B cell (primary cell): ENCODE data around the gene LGALS7. TPM values are rescaled to one million over a fixed set of nuclear protein-coding genes. Genes with fewer than 3 reads are reported as not detected.

ENCODE experiments used
- ATAC-seq: fragments of 200-7000 bp; cut with Tn5 transposase; one replicate; pipeline ENCODE4 v1.10.0; 2021; ENCODE audit warnings: low read depth, mild to moderate bottlenecking, moderate number of reproducible peaks, moderate library complexity
- CTCF ChIA-PET: fragments of 350-600 bp; sonication (Branson Sonifier 250); formaldehyde crosslinking; loops from one replicate; lab custom pipeline; 2021; ENCODE audit warnings: antibody characterized with exemption, inconsistent platforms; lab: Charles Lee
- POLR2A ChIA-PET: fragments of 350-600 bp; sonication (Branson Sonifier 250); formaldehyde crosslinking; loops from one replicate; lab custom pipeline; 2021; ENCODE audit warnings: antibody characterized with exemption; lab: Charles Lee
- DNase-seq: peaks from one replicate; pipeline ENCODE4 v3.0.0; 2013
- H2AFZ ChIP-seq: 2 replicates; pipeline ENCODE4 v1.6.1; 2012; ENCODE audit warnings: mild to moderate bottlenecking, low read depth, low read length; ENCODE audit not compliant: insufficient read depth, poor library complexity, severe bottlenecking
- H3K27ac ChIP-seq, 2 donors: 1 replicate in 1 of 2; 2 replicates in 1 of 2; pipeline ENCODE4 v1.5.1; 2012 to 2013; ENCODE audit warnings: low read length in 2 of 2, mild to moderate bottlenecking in 2 of 2, moderate library complexity in 1 of 2
- H3K27me3 ChIP-seq, 4 experiments: fragments of 200-600 bp in 1 of 4; sonication (generic) in 1 of 4; replicated peaks in 1 of 4; 1 replicate in 2 of 4; 2 replicates in 2 of 4; pipeline versions ENCODE4 v1.6.1 to v1.7.0; 2013 to 2016; ENCODE audit warnings: low read length in 3 of 4, mild to moderate bottlenecking in 2 of 4, mixed read lengths in 1 of 4, moderate library complexity in 1 of 4; ENCODE audit not compliant: insufficient read depth in 4 of 4, control insufficient read depth in 3 of 4; ENCODE audit errors: control extremely low read depth in 1 of 4
- H3K36me3 ChIP-seq, 2 experiments: replicated peaks in 1 of 2; 1 replicate in 1 of 2; 2 replicates in 1 of 2; pipeline versions ENCODE4 v1.6.1 to v1.7.1; 2013; ENCODE audit warnings: low read length in 1 of 2; ENCODE audit not compliant: insufficient read depth in 2 of 2, control insufficient read depth in 1 of 2; ENCODE audit errors: control extremely low read depth in 1 of 2, extremely low read depth in 1 of 2
- H3K4me1 ChIP-seq, 2 donors: fragments of 200-600 bp in 1 of 2; sonication (generic) in 1 of 2; 1 replicate in 1 of 2; 2 replicates in 1 of 2; pipeline versions ENCODE4 v1.5.1 to v1.6.1; 2013 to 2017; ENCODE audit warnings: low read length in 2 of 2; ENCODE audit not compliant: control insufficient read depth in 2 of 2, insufficient read depth in 2 of 2
- H3K4me2 ChIP-seq: replicated peaks from 2 replicates; pipeline ENCODE3; 2012; ENCODE audit warnings: mild to moderate bottlenecking, low read depth, low read length; ENCODE audit not compliant: poor library complexity, severe bottlenecking
- H3K4me3 ChIP-seq, 5 experiments: fragments of 200-600 bp in 1 of 5; sonication (generic) in 1 of 5; 1 replicate in 3 of 5; 2 replicates in 2 of 5; pipeline versions ENCODE4 v1.5.1 to v1.7.0; 2011 to 2016; ENCODE audit warnings: low read length in 4 of 5, mild to moderate bottlenecking in 4 of 5, low read depth in 2 of 5, control low read depth in 1 of 5, moderate library complexity in 1 of 5; ENCODE audit not compliant: insufficient read depth in 1 of 5; ENCODE audit errors: control extremely low read depth in 1 of 5, extremely low read depth in 1 of 5
- H3K79me2 ChIP-seq: fragments of 200-600 bp; sonication (generic); one replicate; pipeline ENCODE4 v1.6.0; 2016; ENCODE audit warnings: low read length; ENCODE audit not compliant: control insufficient read depth, insufficient read depth
- H3K9ac ChIP-seq: fragments of 200-600 bp; sonication (generic); 2 replicates; pipeline ENCODE4 v1.6.1; 2017; ENCODE audit warnings: mild to moderate bottlenecking, low read length, moderate library complexity
- H3K9me3 ChIP-seq, 3 donors: one replicate each; pipeline versions ENCODE4 v1.6.1 to v1.7.1; 2013; ENCODE audit warnings: low read length in 2 of 3; ENCODE audit not compliant: control insufficient read depth in 2 of 3, insufficient read depth in 1 of 3; ENCODE audit errors: control extremely low read depth in 1 of 3
- H4K20me1 ChIP-seq: 2 replicates; pipeline ENCODE4 v1.6.0; 2012; ENCODE audit warnings: mild to moderate bottlenecking, low read length; ENCODE audit not compliant: insufficient read depth, control insufficient read depth, poor library complexity, severe bottlenecking
- H3K27ac Mint-ChIP-seq: one replicate; pipeline ENCODE4 v1.8.0; 2021; ENCODE audit warnings: mixed read lengths
- H3K27me3 Mint-ChIP-seq: one replicate; pipeline ENCODE4 v1.8.0; 2021; ENCODE audit warnings: mixed read lengths
- H3K4me1 Mint-ChIP-seq: one replicate; pipeline ENCODE4 v1.8.0; 2021; ENCODE audit warnings: mixed read lengths
- H3K4me3 Mint-ChIP-seq: one replicate; pipeline ENCODE4 v1.8.0; 2021; ENCODE audit warnings: mixed read lengths
- H3K9me3 Mint-ChIP-seq: one replicate; pipeline ENCODE4 v1.8.0; 2022; ENCODE audit warnings: mixed read lengths; ENCODE audit not compliant: insufficient read depth
- EZH2 ChIP-seq: IDR thresholded peaks from 2 replicates; pipeline ENCODE4 v1.6.1; 2012; ENCODE audit warnings: borderline replicate concordance, low read depth, mild to moderate bottlenecking, moderate library complexity, low read length; ENCODE audit not compliant: insufficient read depth, poor library complexity, severe bottlenecking
- WGBS: methylation state at CpG from one replicate; pipeline ENCODE4 v1.1.5; 2013; ENCODE audit warnings: missing lambda C conversion rate; ENCODE audit not compliant: insufficient coverage; 5-methylcytosine and 5-hydroxymethylcytosine counted together
- intact Hi-C: fragments of 100-400 bp; cut with micrococcal nuclease; formaldehyde crosslinking; loops from one replicate; pipeline ENCODE4 v1.10.0; 2022
- polyA plus RNA-seq: library from polyadenylated mRNA; depleted of rRNA; stranded (reverse); fragments of >200 nt; gene quantifications from 2 replicates; pipeline ENCODE4 v1.2.3, GENCODE V29; 2012
- total RNA-seq, 2 donors: library from RNA; stranded (reverse); fragments of 120-200 nt in 1 of 2; gene quantifications; 1 replicate in 1 of 2; 2 replicates in 1 of 2; pipeline versions ENCODE4 v1.2.3 to v1.2.4, GENCODE V29; 2013 to 2022
- TF ChIP-seq, protein P1 (sequence below): fragments of 200-600 bp; IDR thresholded peaks from one replicate; pipeline ENCODE4 v1.8.0; 2022; ENCODE audit warnings: antibody characterized with exemption, mild to moderate bottlenecking

The LGALS7 gene
- total and polyA plus RNA-seq, 2 donors (not counting 1 experiment from before 2014, with no cell fraction given), result not detected

- Histone ChIP-seq H3K4me3 (peak overlapping the region in 4 of 5 experiments; percentile 32 to 69 (median 58)), H3K79me2 (peaks cover 11% of the 10 kb centered on the region), H3K27ac (peak overlapping the region in 1 of 2 donors; percentile 46), H3K4me1 (peaks cover 29 to 47% of the 10 kb centered on the region in 2 donors), H3K4me2 (peak overlapping the region; percentile 97), H3K9ac (peak overlapping the region; percentile 68), H3K27me3 (no peaks in the 10 kb centered on the region), H2AFZ (peak overlapping the region; percentile 76), H3K36me3 (peaks cover 0 to under 1% of the 10 kb centered on the region in 2 experiments), H3K9me3 (peaks cover 0 to 8% (median 0%) of the 10 kb centered on the region in 3 donors), H4K20me1 (no peaks in the 10 kb centered on the region)
- ChIA-PET CTCF (interaction anchor here (2.0 kb wide), 1 partner anchor 33 kb away, joined by 8 read pairs; no protein-coding TSS in a partner anchor), POLR2A (interaction anchor here (0.6 to 1.6 kb wide), 3 partner anchors 33 to 117 kb away, joined by 3 to 5 read pairs (median 4); partner anchors contain the start of genes ECH1 and EIF3K)
- intact Hi-C loops, result loop anchor here (10.0 kb wide), 2 partner anchors 58 to 92 kb away; partner anchors contain the start of gene ACTN4
- peak overlapping the region; percentile 74 for H3K4me3 Mint-ChIP-seq
- ATAC-seq, result peak; percentile 61
- TF ChIP-seq, protein P1, sequence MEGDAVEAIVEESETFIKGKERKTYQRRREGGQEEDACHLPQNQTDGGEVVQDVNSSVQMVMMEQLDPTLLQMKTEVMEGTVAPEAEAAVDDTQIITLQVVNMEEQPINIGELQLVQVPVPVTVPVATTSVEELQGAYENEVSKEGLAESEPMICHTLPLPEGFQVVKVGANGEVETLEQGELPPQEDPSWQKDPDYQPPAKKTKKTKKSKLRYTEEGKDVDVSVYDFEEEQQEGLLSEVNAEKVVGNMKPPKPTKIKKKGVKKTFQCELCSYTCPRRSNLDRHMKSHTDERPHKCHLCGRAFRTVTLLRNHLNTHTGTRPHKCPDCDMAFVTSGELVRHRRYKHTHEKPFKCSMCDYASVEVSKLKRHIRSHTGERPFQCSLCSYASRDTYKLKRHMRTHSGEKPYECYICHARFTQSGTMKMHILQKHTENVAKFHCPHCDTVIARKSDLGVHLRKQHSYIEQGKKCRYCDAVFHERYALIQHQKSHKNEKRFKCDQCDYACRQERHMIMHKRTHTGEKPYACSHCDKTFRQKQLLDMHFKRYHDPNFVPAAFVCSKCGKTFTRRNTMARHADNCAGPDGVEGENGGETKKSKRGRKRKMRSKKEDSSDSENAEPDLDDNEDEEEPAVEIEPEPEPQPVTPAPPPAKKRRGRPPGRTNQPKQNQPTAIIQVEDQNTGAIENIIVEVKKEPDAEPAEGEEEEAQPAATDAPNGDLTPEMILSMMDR, result no peak
- no peak for TF ChIP-seq EZH2
- peaks cover 42% of the 10 kb centered on the region for H3K4me1 Mint-ChIP-seq
- no peaks in the 10 kb centered on the region for H3K27me3 Mint-ChIP-seq
- no peaks in the 10 kb centered on the region for H3K9me3 Mint-ChIP-seq
- DNase-seq, result peak; percentile 80
- peak overlapping the region; percentile 81 for H3K27ac Mint-ChIP-seq
- 5% methylated on average over 18 of the region's 36 CpGs for WGBS
Observed at GRCh38 chr19:38736413-38737280, 36.7 kb downstream of the LGALS7 start.
